Adipose tissue (tissue), 3 donors: ENCODE data around the gene CXCL3. TPM values are rescaled to one million over a fixed set of nuclear protein-coding genes. Genes with fewer than 3 reads are reported as not detected.
"Not testable (repeated sequence)": the region's sequence is repeated elsewhere in the genome, so short reads cannot be mapped to it uniquely, and the experiment has no call there.

Experiments
- H3K27ac ChIP-seq: one replicate; pipeline ENCODE4 v1.5.1; 2013; ENCODE audit warnings: low read depth, low read length
- whole genome bisulfite sequencing, 3 donors: extraction: QIAGEN DNeasy Blood & Tissue Kit; methylation state at CpG; one replicate each; pipeline ENCODE4 v1.1.7; 2013; 5-methylcytosine and 5-hydroxymethylcytosine counted together
- polyA plus RNA-seq, 3 donors: library from polyadenylated mRNA; stranded (reverse); fragments of 200-250 nt; gene quantifications; one replicate each; pipeline ENCODE4 v1.2.3, GENCODE V29; 2013
- donor health status: healthy with polysubstance abuse.
- donor health status: Bipolar disorder and iron deficiency.
- donor health status: healthy.

CXCL3 gene
- polyA plus RNA-seq, result 10 to 100 TPM in 1 of 3 donors, 1 to 10 TPM in 1, under 1 TPM in 1; 0.86 to 63.6 (median 4.4) TPM

- 0 to 1% (median 1%) methylated on average over 45 to 60 of the region's 64 CpGs for WGBS, 3 donors
- H3K27ac ChIP-seq, result no peak within 1 kb of the TSS
Observed at GRCh38 chr4:74038425-74039314, at the start of gene CXCL3. Gene CXCL3 (minus strand): TSS chr4:74038689. CDS start chr4:74038611, 78 bp downstream.

GRCh38 chr4:74087481-74087880, 49.0 kb upstream of the CXCL3 start:
- H3K27ac ChIP-seq, result no peak overlapping the region

- 64 to 67% (median 65%) methylated on average over 4 of the region's 4 CpGs for WGBS, 3 donors
- no peak overlapping the region for H3K27ac ChIP-seq
Observed at GRCh38 chr4:74085669-74086068, 47.2 kb upstream of the CXCL3 start.

GRCh38 chr4:74084984-74085383, 46.5 kb upstream of the CXCL3 start:
- 71 to 92% (median 74%) methylated on average over 4 of the region's 4 CpGs for WGBS, 3 donors
- H3K27ac ChIP-seq, result no peak overlapping the region

- H3K27ac ChIP-seq, result no peak overlapping the region
- 48 to 91% (median 59%) methylated on average over 2 of the region's 2 CpGs for WGBS, 3 donors
Observed at GRCh38 chr4:74083546-74083945, 45.1 kb upstream of the CXCL3 start.

- 53 to 86% (median 57%) methylated on average over 3 of the region's 3 CpGs for WGBS, 3 donors
Observed at GRCh38 chr4:74081035-74081434, 42.5 kb upstream of the CXCL3 start.

GRCh38 chr4:74080351-74080750, 41.9 kb upstream of the CXCL3 start:
- WGBS, 3 donors, result 94 to 97% (median 96%) methylated on average over 2 of the region's 2 CpGs
- not testable (repeated sequence) for H3K27ac ChIP-seq

More at GRCh38 chr4:74081035-74081434, 42.5 kb upstream of the CXCL3 start:
- no peak overlapping the region for H3K27ac ChIP-seq

- H3K27ac ChIP-seq, result not testable (repeated sequence)
- 53 to 70% (median 69%) methylated on average over 2 of the region's 2 CpGs for WGBS, 3 donors
Observed at GRCh38 chr4:74079024-74079423, 40.5 kb upstream of the CXCL3 start.

GRCh38 chr4:74073358-74073757, 34.9 kb upstream of the CXCL3 start:
- H3K27ac ChIP-seq, result no peak overlapping the region

GRCh38 chr4:74072739-74073138, 34.2 kb upstream of the CXCL3 start:
- WGBS, 3 donors, result 89 to 100% (median 95%) methylated on average over 1 of the region's 1 CpG
- H3K27ac ChIP-seq, result no peak overlapping the region

- H3K27ac ChIP-seq, result no peak overlapping the region
Observed at GRCh38 chr4:74067586-74067985, 29.1 kb upstream of the CXCL3 start.

GRCh38 chr4:74066232-74066631, 27.7 kb upstream of the CXCL3 start:
- no peak overlapping the region for H3K27ac ChIP-seq
- WGBS, 3 donors, result 92 to 95% (median 93%) methylated on average over 2 of the region's 2 CpGs

- H3K27ac ChIP-seq, result no peak overlapping the region
- 69 to 84% (median 76%) methylated on average over 6 of the region's 6 CpGs for WGBS, 3 donors
Observed at GRCh38 chr4:74065115-74065642, 26.7 kb upstream of the CXCL3 start.

- no peak overlapping the region for H3K27ac ChIP-seq
- WGBS, 3 donors, result 36 to 66% (median 43%) methylated on average over 1 of the region's 1 CpG
Observed at GRCh38 chr4:74063859-74064258, 25.4 kb upstream of the CXCL3 start.

GRCh38 chr4:74062953-74063352, 24.5 kb upstream of the CXCL3 start:
- no peak overlapping the region for H3K27ac ChIP-seq

GRCh38 chr4:74061430-74061829, 22.9 kb upstream of the CXCL3 start:
- no peak overlapping the region for H3K27ac ChIP-seq

- 46 to 74% (median 72%) methylated on average over 2 of the region's 2 CpGs for WGBS, 3 donors
- H3K27ac ChIP-seq, result no peak overlapping the region
Observed at GRCh38 chr4:74059161-74059829, 20.8 kb upstream of the CXCL3 start.

- 95 to 96% (median 96%) methylated on average over 4 of the region's 4 CpGs for WGBS, 3 donors
- H3K27ac ChIP-seq, result no peak overlapping the region
Observed at GRCh38 chr4:74058048-74058651, 19.7 kb upstream of the CXCL3 start.

GRCh38 chr4:74057588-74057987, 19.1 kb upstream of the CXCL3 start:
- no peak overlapping the region for H3K27ac ChIP-seq
- 23 to 35% (median 32%) methylated on average over 1 of the region's 1 CpG for WGBS, 3 donors
